ENCODE data around the gene NTNG2.

DNA sequence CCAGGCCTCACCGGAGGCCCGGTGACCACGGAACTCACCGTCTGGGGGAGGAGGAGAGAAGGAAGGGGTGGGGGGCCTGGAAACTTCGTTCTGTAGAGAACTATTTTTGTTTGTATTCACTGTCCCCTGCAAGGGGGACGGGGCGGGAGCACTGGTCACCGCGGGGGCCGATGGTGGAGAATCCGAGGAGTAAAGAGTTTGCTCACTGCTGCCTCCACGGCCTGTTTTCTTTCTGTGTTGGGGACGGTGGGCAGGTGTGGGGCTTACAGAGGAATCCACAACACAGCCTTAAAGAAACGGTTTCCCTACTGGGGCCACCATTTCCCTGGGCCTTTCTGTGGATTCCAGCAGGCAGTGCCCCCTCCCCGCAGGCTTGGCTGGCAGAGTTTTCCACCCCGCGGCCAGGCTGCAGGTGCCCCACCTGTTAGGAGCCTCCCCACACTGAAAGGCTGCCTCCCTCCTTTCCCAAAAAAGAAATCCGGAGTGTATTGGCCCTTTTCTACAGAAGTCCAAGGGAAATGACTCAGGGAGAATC, 80.8 kb downstream of the NTNG2 start:
- TF ChIP-seq POLR2AphosphoS5 (IDR thresholded peaks at IDR 0.05; ENCODE audit: low read depth, low read length) (no peak), SIN3A (IDR thresholded peaks at IDR 0.05; ENCODE audit: borderline replicate concordance, insufficient read depth, low read length) (no peak), FOXP2 (optimal IDR thresholded peaks at IDR 0.05; ENCODE audit: borderline replicate concordance, extremely low read depth, extremely low read length, insufficient read depth) (no peak)
